WTC11 (cell line): ENCODE results near the gene SCGB3A2. TPM values are rescaled to one million over a fixed set of nuclear protein-coding genes. Genes with fewer than 3 reads are reported as not detected.

Source experiments
- ATAC-seq: fragments of 200-7000 bp; cut with Tn5 transposase; 2 replicates; pipeline ENCODE4 v1.10.0; 2021; ENCODE audit warnings: mild to moderate bottlenecking, moderate library complexity
- CTCF ChIA-PET: fragments of 300-600 bp; sonication (Branson Sonifier 250); formaldehyde crosslinking; loops from one replicate; lab custom pipeline; 2021; ENCODE audit warnings: antibody characterized with exemption; lab: Charles Lee
- POLR2A ChIA-PET: fragments of 350-600 bp; sonication (Branson Sonifier 250); formaldehyde crosslinking; loops from one replicate; lab custom pipeline; 2021; ENCODE audit warnings: antibody characterized with exemption; lab: Charles Lee
- DNase-seq: peaks from one replicate; pipeline ENCODE4 v3.0.0; 2021; ENCODE audit warnings: low spot score
- H3K27ac Mint-ChIP-seq: 2 replicates; pipeline ENCODE4 v1.8.0; 2021; ENCODE audit warnings: mixed read lengths
- H3K27me3 Mint-ChIP-seq: 2 replicates; pipeline ENCODE4 v1.8.0; 2021; ENCODE audit warnings: low read depth, mild to moderate bottlenecking, moderate library complexity, mixed read lengths
- H3K36me3 Mint-ChIP-seq: 2 replicates; pipeline ENCODE4 v1.8.0; 2021; ENCODE audit warnings: mixed read lengths
- H3K4me1 Mint-ChIP-seq: 2 replicates; pipeline ENCODE4 v1.8.0; 2022; ENCODE audit warnings: mixed read lengths
- H3K4me3 Mint-ChIP-seq: 2 replicates; pipeline ENCODE4 v1.8.0; 2021; ENCODE audit warnings: mild to moderate bottlenecking, moderate library complexity, mixed read lengths
- H3K9me3 Mint-ChIP-seq: 2 replicates; pipeline ENCODE4 v1.8.0; 2021; ENCODE audit warnings: mixed read lengths
- AR ChIP-seq: fragments of 250-450 bp; sonication (Bioruptor Pico); IDR thresholded peaks from 2 replicates; pipeline ENCODE4 v1.9.0; 2021; ENCODE audit warnings: mild to moderate bottlenecking
- ATF6 ChIP-seq: sonication (generic); formaldehyde crosslinking; IDR thresholded peaks from 2 replicates; pipeline ENCODE4 v1.8.1; 2023; ENCODE audit warnings: mild to moderate bottlenecking, missing genetic modification reagents
- ERG ChIP-seq: fragments of 250-450 bp; sonication (Bioruptor Pico); IDR thresholded peaks from 2 replicates; pipeline ENCODE4 v1.8.0; 2021; ENCODE audit warnings: mild to moderate bottlenecking
- ESRRA ChIP-seq: sonication (generic); formaldehyde crosslinking; IDR thresholded peaks from 2 replicates; pipeline ENCODE4 v1.8.1; 2022; ENCODE audit warnings: mild to moderate bottlenecking, missing genetic modification reagents, borderline replicate concordance
- FOXJ3 ChIP-seq: sonication (generic); formaldehyde crosslinking; IDR thresholded peaks from 2 replicates; pipeline ENCODE4 v1.9.0; 2021; ENCODE audit warnings: missing genetic modification reagents, mild to moderate bottlenecking, borderline replicate concordance
- IRF1 ChIP-seq: sonication (generic); formaldehyde crosslinking; IDR thresholded peaks from 2 replicates; pipeline ENCODE4 v1.8.0; 2023; ENCODE audit warnings: missing genetic modification reagents
- KAT7 ChIP-seq: sonication (generic); formaldehyde crosslinking; IDR thresholded peaks from 2 replicates; pipeline ENCODE4 v1.8.1; 2023; ENCODE audit warnings: missing genetic modification reagents, mild to moderate bottlenecking, borderline replicate concordance
- MLX ChIP-seq: sonication (generic); formaldehyde crosslinking; IDR thresholded peaks from 2 replicates; pipeline ENCODE4 v1.8.1; 2023; ENCODE audit warnings: mild to moderate bottlenecking, missing genetic modification reagents, moderate library complexity
- MYBL2 ChIP-seq: sonication (generic); formaldehyde crosslinking; IDR thresholded peaks from 2 replicates; pipeline ENCODE4 v1.8.1; 2023; ENCODE audit warnings: mild to moderate bottlenecking, moderate library complexity, missing genetic modification reagents
- NFATC4 ChIP-seq: fragments of 250-450 bp; sonication (Bioruptor Pico); IDR thresholded peaks from 2 replicates; pipeline ENCODE4 v1.9.0; 2021; ENCODE audit warnings: mild to moderate bottlenecking
- NR2C2 ChIP-seq: sonication (generic); formaldehyde crosslinking; IDR thresholded peaks from 2 replicates; pipeline ENCODE4 v1.8.0; 2022; ENCODE audit warnings: mild to moderate bottlenecking, missing genetic modification reagents
- PRDM15 ChIP-seq: sonication (generic); formaldehyde crosslinking; IDR thresholded peaks from 2 replicates; pipeline ENCODE4 v1.8.0; 2022; ENCODE audit warnings: missing genetic modification reagents
- RORB ChIP-seq: fragments of 250-450 bp; sonication (Bioruptor Pico); IDR thresholded peaks from 2 replicates; pipeline ENCODE4 v1.9.0; 2021; ENCODE audit warnings: mild to moderate bottlenecking
- SOX15 ChIP-seq: fragments of 250-450 bp; sonication (Bioruptor Pico); IDR thresholded peaks from 2 replicates; pipeline ENCODE4 v1.9.0; 2021; ENCODE audit warnings: mild to moderate bottlenecking
- TCF7 ChIP-seq: sonication (generic); formaldehyde crosslinking; IDR thresholded peaks from 2 replicates; pipeline ENCODE4 v1.8.0; 2022; ENCODE audit warnings: mild to moderate bottlenecking, low read depth, missing genetic modification reagents, moderate library complexity
- USF1 ChIP-seq: sonication (generic); formaldehyde crosslinking; IDR thresholded peaks from 2 replicates; pipeline ENCODE4 v1.8.0; 2022; ENCODE audit warnings: mild to moderate bottlenecking, missing genetic modification reagents
- ZBTB21 ChIP-seq: sonication (generic); formaldehyde crosslinking; IDR thresholded peaks from 2 replicates; pipeline ENCODE4 v1.8.1; 2023; ENCODE audit warnings: mild to moderate bottlenecking, missing genetic modification reagents, borderline replicate concordance
- ZNF219 ChIP-seq: sonication (generic); formaldehyde crosslinking; IDR thresholded peaks from 2 replicates; pipeline ENCODE4 v1.8.0; 2023; ENCODE audit warnings: missing genetic modification reagents, mild to moderate bottlenecking, borderline replicate concordance
- ZNF317 ChIP-seq: sonication (generic); formaldehyde crosslinking; IDR thresholded peaks from 2 replicates; pipeline ENCODE4 v1.8.1; 2023; ENCODE audit warnings: low read depth, mild to moderate bottlenecking, moderate library complexity, missing genetic modification reagents, borderline replicate concordance
- ZNF396 ChIP-seq: fragments of 250-450 bp; sonication (Bioruptor Pico); IDR thresholded peaks from 2 replicates; pipeline ENCODE4 v1.8.0; 2021; ENCODE audit warnings: mild to moderate bottlenecking, moderate library complexity, borderline replicate concordance
- total RNA-seq: library from RNA; stranded (reverse); gene quantifications from 3 replicates; pipeline ENCODE4 v1.2.3, GENCODE V29; 2021

SCGB3A2 gene
- total RNA-seq, 1 experiment from 2014 or later: 79.1 TPM

GRCh38 chr5:147911427-147911826 lies 32.9 kb downstream of the SCGB3A2 start:
- no peak for TF ChIP-seq ZBTB21 (CRISPR knock-in tag)
- TF ChIP-seq IRF1: no peak
- TF ChIP-seq ZNF219 (CRISPR knock-in tag): no peak
- no peak for TF ChIP-seq ERG (CRISPR knock-in tag)
- TF ChIP-seq USF1 (CRISPR knock-in tag): no peak
- no peak for TF ChIP-seq MYBL2 (CRISPR knock-in tag)
- TF ChIP-seq ZNF317: no peak
- no peak for TF ChIP-seq ATF6 (CRISPR knock-in tag)
- Mint-ChIP-seq H3K36me3 (no peaks in the 10 kb centered on the region), H3K4me1 (peaks cover 3% of the 10 kb centered on the region; the same call in 1 of the 2 replicates), H3K9me3 (peaks cover 6% of the 10 kb centered on the region), H3K27me3 (no peaks in the 10 kb centered on the region), H3K27ac (no peak overlapping the region), H3K4me3 (no peak overlapping the region)
- ATAC-seq: no peak
- DNase-seq: no peak
- CTCF ChIA-PET: interaction anchor here (0.7 to 2.7 kb wide), 3 partner anchors 22 to 24 kb away, joined by 3 to 7 read pairs (median 3); no protein-coding TSS in a partner anchor
- POLR2A ChIA-PET: no interaction called here

- no peak overlapping the region for H3K4me3 Mint-ChIP-seq
- H3K27ac Mint-ChIP-seq: no peak overlapping the region
- no peak for ATAC-seq
- TF ChIP-seq SOX15 (CRISPR knock-in tag) (no peak), TCF7 (no peak), NFATC4 (no peak), PRDM15 (no peak), MLX (CRISPR knock-in tag) (no peak)
- TF ChIP-seq, all 79 proteins: peak for 0
- DNase-seq: no peak
- H3K27me3 Mint-ChIP-seq: no peaks in the 10 kb centered on the region; the same call in 1 of the 2 replicates
- H3K4me1 Mint-ChIP-seq: peaks cover 3% of the 10 kb centered on the region; the same call in 1 of the 2 replicates
- peaks cover 6% of the 10 kb centered on the region for H3K9me3 Mint-ChIP-seq
- POLR2A ChIA-PET: interaction anchor here (0.6 kb wide), 1 partner anchor 11 kb away, joined by 3 read pairs; no protein-coding TSS in a partner anchor
- CTCF ChIA-PET: interaction anchor here (2.7 kb wide), 1 partner anchor 25 kb away, joined by 7 read pairs; no protein-coding TSS in a partner anchor
- no peaks in the 10 kb centered on the region for H3K36me3 Mint-ChIP-seq
These were observed 33.5 kb downstream of the SCGB3A2 start for GRCh38 chr5:147912011-147912410.

DNA sequence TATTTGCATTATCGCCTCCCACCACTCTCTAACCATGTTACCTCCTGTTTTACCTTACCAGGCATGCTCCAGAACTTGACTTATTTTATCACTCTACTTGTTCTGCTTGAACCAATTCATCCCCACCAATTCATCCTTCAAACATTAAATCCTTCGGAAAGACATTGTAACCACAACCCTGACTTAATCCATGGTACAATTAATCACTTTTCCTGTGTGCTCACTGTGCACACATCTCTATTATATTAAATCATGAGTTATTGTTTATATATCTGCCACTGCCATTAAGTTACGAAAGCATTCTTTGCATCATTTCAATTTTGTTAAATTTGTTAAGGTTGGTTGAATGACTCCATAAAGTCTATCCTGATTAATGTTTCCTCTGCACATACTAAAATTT lies 35.3 kb downstream of the SCGB3A2 start:
- peaks cover 6% of the 10 kb centered on the region for H3K9me3 Mint-ChIP-seq
- POLR2A ChIA-PET: no interaction called here
- no peaks in the 10 kb centered on the region for H3K36me3 Mint-ChIP-seq
- DNase-seq: no peak
- peaks cover 2% of the 10 kb centered on the region; the same call in 1 of the 2 replicates for H3K27me3 Mint-ChIP-seq
- no peaks in the 10 kb centered on the region for H3K4me1 Mint-ChIP-seq
- no peak overlapping the region for H3K4me3 Mint-ChIP-seq
- CTCF ChIA-PET: no interaction called here
- ATAC-seq: no peak
- H3K27ac Mint-ChIP-seq: no peak overlapping the region
- TF ChIP-seq ZNF396: no peak
- no peak for TF ChIP-seq MYBL2 (CRISPR knock-in tag)
- no peak for TF ChIP-seq NR2C2
- no peak for TF ChIP-seq ESRRA (CRISPR knock-in tag)
- TF ChIP-seq RORB (CRISPR knock-in tag): no peak
- no peak for TF ChIP-seq AR (CRISPR knock-in tag)
- TF ChIP-seq FOXJ3 (CRISPR knock-in tag): no peak
- TF ChIP-seq KAT7: no peak
